Neural cell (in vitro differentiated cells): Measurements from ENCODE around the gene HOXC12. TPM values are rescaled to one million over a fixed set of nuclear protein-coding genes. Genes with fewer than 3 reads are reported as not detected.

Source experiments
- H2AFZ ChIP-seq: fragments of 200-600, 300-800 bp; sonication (generic), shearing (Covaris generic); 2 replicates; pipeline ENCODE4 v1.6.0; 2014; ENCODE audit warnings: low read depth, mild to moderate bottlenecking, antibody characterized with exemption, low read length, moderate library complexity
- H3F3A ChIP-seq: fragments of 200-600 bp; shearing (Covaris generic); 2 replicates; pipeline ENCODE4 v1.6.1; 2016; ENCODE audit warnings: mild to moderate bottlenecking, moderate library complexity, mixed read lengths, antibody characterized with exemption, low read length; ENCODE audit not compliant: insufficient read depth, poor library complexity, severe bottlenecking
- H3K27ac ChIP-seq: fragments of 200-600, 300-800 bp; sonication (generic), shearing (Covaris generic); 2 replicates; pipeline ENCODE4 v1.5.1; 2014; ENCODE audit warnings: mild to moderate bottlenecking, low read length, moderate library complexity
- H3K27me3 ChIP-seq: fragments of 300-800, 200-600 bp; sonication (generic), shearing (Covaris generic); 2 replicates; pipeline ENCODE4 v1.6.0; 2014; ENCODE audit warnings: mild to moderate bottlenecking, low read depth, low read length, moderate library complexity; ENCODE audit not compliant: insufficient read depth
- H3K36me3 ChIP-seq: fragments of 300-800, 200-600 bp; sonication (generic), shearing (Covaris generic); 2 replicates; pipeline ENCODE4 v1.5.1; 2014; ENCODE audit warnings: mild to moderate bottlenecking, antibody characterized with exemption, low read length, moderate library complexity; ENCODE audit not compliant: insufficient read depth
- H3K4me2 ChIP-seq: fragments of 300-800, 200-600 bp; sonication (generic), shearing (Covaris generic); 2 replicates; pipeline ENCODE4 v1.6.0; 2014; ENCODE audit warnings: mild to moderate bottlenecking, low read length
- H3K4me3 ChIP-seq: fragments of 300-800, 200-600 bp; sonication (generic), shearing (Covaris generic); 2 replicates; pipeline ENCODE4 v1.5.1; 2014; ENCODE audit warnings: mild to moderate bottlenecking, low read length, moderate library complexity
- H3K79me2 ChIP-seq: fragments of 200-600 bp; shearing (Covaris generic); replicated peaks from 2 replicates; pipeline ENCODE4 v1.6.0; 2014; ENCODE audit warnings: mild to moderate bottlenecking, low read length, moderate library complexity; ENCODE audit not compliant: insufficient read depth
- H3K9ac ChIP-seq: fragments of 300-800, 200-600 bp; sonication (generic), shearing (Covaris generic); 2 replicates; pipeline ENCODE4 v1.6.1; 2016; ENCODE audit warnings: mild to moderate bottlenecking, low read length, mixed read lengths
- H3K9me2 ChIP-seq: fragments of 200-600 bp; shearing (Covaris generic); 2 replicates; pipeline ENCODE4 v1.6.1; 2016; ENCODE audit warnings: mild to moderate bottlenecking, low read length, mixed read lengths; ENCODE audit not compliant: insufficient read depth
- H3K9me3 ChIP-seq: fragments of 200-600, 300-800 bp; sonication (generic), shearing (Covaris generic); 2 replicates; pipeline ENCODE4 v1.6.1; 2016; ENCODE audit warnings: mild to moderate bottlenecking, mixed run types, low read length, moderate library complexity, mixed read lengths
- H4K20me1 ChIP-seq: fragments of 200-600 bp; shearing (Covaris generic); 2 replicates; pipeline ENCODE4 v1.6.1; 2016; ENCODE audit warnings: mild to moderate bottlenecking, mixed run types; ENCODE audit not compliant: insufficient read depth
- CTCF ChIP-seq: fragments of 450-650 bp; IDR thresholded peaks from 2 replicates; pipeline ENCODE4 v1.5.1; 2014; ENCODE audit warnings: antibody characterized with exemption, mild to moderate bottlenecking, moderate library complexity; ENCODE audit not compliant: poor library complexity, severe bottlenecking
- EP300 ChIP-seq: fragments of 450-650 bp; conservative IDR thresholded peaks from 2 replicates; pipeline ENCODE4 v1.6.1; 2014; ENCODE audit warnings: antibody characterized with exemption, mild to moderate bottlenecking, moderate library complexity; ENCODE audit not compliant: poor library complexity, severe bottlenecking
- EZH2 ChIP-seq: fragments of 200-600, 300-800 bp; shearing (Covaris generic), sonication (generic); IDR thresholded peaks from 2 replicates; pipeline ENCODE4 v1.6.1; 2014; ENCODE audit warnings: antibody characterized with exemption, low read length, borderline replicate concordance, mild to moderate bottlenecking; ENCODE audit not compliant: insufficient read depth, poor library complexity, severe bottlenecking
- MXI1 ChIP-seq: fragments of 450-650 bp; conservative IDR thresholded peaks from 2 replicates; pipeline ENCODE4 v1.6.1; 2014; ENCODE audit warnings: antibody characterized with exemption, mild to moderate bottlenecking; ENCODE audit not compliant: poor library complexity, severe bottlenecking
- SMC3 ChIP-seq: fragments of 450-650 bp; conservative IDR thresholded peaks from 2 replicates; pipeline ENCODE4 v1.6.1; 2014; ENCODE audit warnings: antibody characterized with exemption, mild to moderate bottlenecking, moderate library complexity; ENCODE audit not compliant: poor library complexity
- polyA plus RNA-seq: library from polyadenylated mRNA; depleted of rRNA; stranded (reverse); fragments of >200 nt; gene quantifications from 2 replicates; pipeline ENCODE4 v1.2.3, GENCODE V29; 2014
- TF ChIP-seq, protein P1 (sequence below): IDR thresholded peaks from 2 replicates; pipeline ENCODE4 v1.6.1; 2012; ENCODE audit warnings: borderline replicate concordance

HOXC12 gene
- polyA plus RNA-seq, 1 donor from 2014 or later: not detected

- Histone ChIP-seq H3F3A (no peaks in the 10 kb centered on the region), H2AFZ (no peak overlapping the region), H3K9me3 (no peaks in the 10 kb centered on the region), H3K4me3 (no peak overlapping the region), H3K9ac (no peak overlapping the region), H3K79me2 (no peaks in the 10 kb centered on the region), H3K9me2 (no peaks in the 10 kb centered on the region), H3K27ac (no peak overlapping the region), H3K27me3 (peaks cover 100% of the 10 kb centered on the region), H3K4me2 (no peak overlapping the region), H3K36me3 (no peaks in the 10 kb centered on the region), H4K20me1 (no peaks in the 10 kb centered on the region)
- TF ChIP-seq, protein P1, sequence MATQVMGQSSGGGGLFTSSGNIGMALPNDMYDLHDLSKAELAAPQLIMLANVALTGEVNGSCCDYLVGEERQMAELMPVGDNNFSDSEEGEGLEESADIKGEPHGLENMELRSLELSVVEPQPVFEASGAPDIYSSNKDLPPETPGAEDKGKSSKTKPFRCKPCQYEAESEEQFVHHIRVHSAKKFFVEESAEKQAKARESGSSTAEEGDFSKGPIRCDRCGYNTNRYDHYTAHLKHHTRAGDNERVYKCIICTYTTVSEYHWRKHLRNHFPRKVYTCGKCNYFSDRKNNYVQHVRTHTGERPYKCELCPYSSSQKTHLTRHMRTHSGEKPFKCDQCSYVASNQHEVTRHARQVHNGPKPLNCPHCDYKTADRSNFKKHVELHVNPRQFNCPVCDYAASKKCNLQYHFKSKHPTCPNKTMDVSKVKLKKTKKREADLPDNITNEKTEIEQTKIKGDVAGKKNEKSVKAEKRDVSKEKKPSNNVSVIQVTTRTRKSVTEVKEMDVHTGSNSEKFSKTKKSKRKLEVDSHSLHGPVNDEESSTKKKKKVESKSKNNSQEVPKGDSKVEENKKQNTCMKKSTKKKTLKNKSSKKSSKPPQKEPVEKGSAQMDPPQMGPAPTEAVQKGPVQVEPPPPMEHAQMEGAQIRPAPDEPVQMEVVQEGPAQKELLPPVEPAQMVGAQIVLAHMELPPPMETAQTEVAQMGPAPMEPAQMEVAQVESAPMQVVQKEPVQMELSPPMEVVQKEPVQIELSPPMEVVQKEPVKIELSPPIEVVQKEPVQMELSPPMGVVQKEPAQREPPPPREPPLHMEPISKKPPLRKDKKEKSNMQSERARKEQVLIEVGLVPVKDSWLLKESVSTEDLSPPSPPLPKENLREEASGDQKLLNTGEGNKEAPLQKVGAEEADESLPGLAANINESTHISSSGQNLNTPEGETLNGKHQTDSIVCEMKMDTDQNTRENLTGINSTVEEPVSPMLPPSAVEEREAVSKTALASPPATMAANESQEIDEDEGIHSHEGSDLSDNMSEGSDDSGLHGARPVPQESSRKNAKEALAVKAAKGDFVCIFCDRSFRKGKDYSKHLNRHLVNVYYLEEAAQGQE: no peak
- TF ChIP-seq SMC3 (no peak), EP300 (no peak), MXI1 (no peak)
Measured at GRCh38 chr12:53959314-53959713, 4.6 kb downstream of the HOXC12 start.

DNA sequence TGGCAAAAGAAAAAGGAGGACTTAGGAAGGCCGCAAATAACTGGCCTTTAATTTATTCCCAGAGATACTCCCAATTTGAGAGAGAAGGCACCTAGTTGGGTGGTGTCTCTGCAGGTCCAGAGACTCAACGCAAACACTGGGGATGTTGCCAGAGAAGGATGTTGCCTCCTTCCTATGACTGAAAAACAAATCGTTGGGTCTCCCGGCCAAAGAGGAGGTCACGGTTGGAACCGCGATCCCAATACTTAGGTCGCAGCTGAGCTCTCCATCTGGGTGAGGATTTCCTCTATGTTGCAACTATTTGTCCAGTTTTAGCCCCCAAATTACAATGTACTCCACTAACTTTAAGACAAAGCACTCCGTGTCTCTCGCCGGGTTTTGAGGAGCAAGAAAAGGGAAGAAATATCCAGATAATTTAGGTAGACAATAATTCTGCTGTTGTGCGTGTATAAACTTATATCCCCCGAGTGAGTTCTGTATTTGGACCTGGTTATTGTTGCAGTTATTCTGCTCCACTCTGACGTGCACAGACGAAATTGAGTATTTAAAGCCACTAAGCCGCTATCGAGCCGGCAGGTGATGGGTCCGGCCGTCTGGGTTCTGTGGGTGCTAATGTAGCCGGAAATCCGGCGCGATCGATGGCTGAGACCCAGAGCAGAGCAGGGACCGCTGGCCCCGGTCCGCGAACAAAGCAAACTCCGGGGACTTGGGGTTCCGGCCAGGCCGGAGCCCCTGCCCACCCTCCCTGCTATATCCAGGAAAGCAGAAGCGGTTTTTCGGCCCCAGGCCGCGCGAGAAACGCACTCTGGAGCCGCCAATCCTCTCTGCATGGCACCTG lies 5.7 kb downstream of the HOXC12 start:
- Histone ChIP-seq H3K27me3 (peaks cover 100% of the 10 kb centered on the region), H3F3A (no peaks in the 10 kb centered on the region), H4K20me1 (no peaks in the 10 kb centered on the region), H3K79me2 (no peaks in the 10 kb centered on the region), H3K4me3 (no peak overlapping the region), H3K4me2 (no peak overlapping the region), H3K9me2 (no peaks in the 10 kb centered on the region), H3K27ac (no peak overlapping the region), H3K36me3 (no peaks in the 10 kb centered on the region), H2AFZ (no peak overlapping the region), H3K9ac (no peak overlapping the region), H3K9me3 (no peaks in the 10 kb centered on the region)
- TF ChIP-seq SMC3 (no peak), EZH2 (peak; percentile 2), CTCF (no peak)
